CD4-positive, CD25-positive, alpha-beta regulatory T cell (primary cell): ENCODE data around the gene LDLRAP1. TPM values are rescaled to one million over a fixed set of nuclear protein-coding genes. Genes with fewer than 3 reads are reported as not detected.
A peak's percentile ranks its signal among the peaks of the same experiment; 100 is the strongest.

Source experiments
- ATAC-seq, 2 donors: fragments of 150-1000 bp; cut with Tn5 transposase; one replicate each; pipeline ENCODE4 v1.10.0; 2021; ENCODE audit warnings: low read depth in 2 of 2, moderate number of reproducible peaks in 2 of 2, moderate library complexity in 1 of 2
- DNase-seq, 3 donors: peaks; one replicate each; pipeline versions ENCODE4 v3.0.0 to v3.0.0-alpha.2; 2012 to 2022; ENCODE audit warnings: mixed read lengths in 1 of 3
- H3K27ac ChIP-seq: one replicate; pipeline ENCODE4 v1.7.0; 2013; ENCODE audit warnings: mild to moderate bottlenecking, low read length; ENCODE audit not compliant: insufficient read depth, poor library complexity, severe bottlenecking
- H3K27me3 ChIP-seq: one replicate; pipeline ENCODE4 v1.7.0; 2013; ENCODE audit warnings: low read length; ENCODE audit not compliant: control insufficient read depth, insufficient read depth
- H3K36me3 ChIP-seq: one replicate; pipeline ENCODE4 v1.7.0; 2013; ENCODE audit warnings: mild to moderate bottlenecking, low read length, moderate library complexity; ENCODE audit not compliant: control insufficient read depth, insufficient read depth
- H3K4me1 ChIP-seq: 2 replicates; pipeline ENCODE4 v1.7.0; 2013; ENCODE audit warnings: mild to moderate bottlenecking, low read length; ENCODE audit not compliant: insufficient read depth, control insufficient read depth, poor library complexity, severe bottlenecking
- H3K4me3 ChIP-seq: one replicate; pipeline ENCODE4 v1.7.0; 2013; ENCODE audit warnings: low read depth, mild to moderate bottlenecking, low read length, moderate library complexity
- H3K9me3 ChIP-seq, 2 experiments: 1 replicate in 1 of 2; 2 replicates in 1 of 2; pipeline ENCODE4 v1.7.0; 2013; ENCODE audit warnings: low read length in 2 of 2, mild to moderate bottlenecking in 1 of 2, moderate library complexity in 1 of 2; ENCODE audit not compliant: control insufficient read depth in 2 of 2
- H3K27ac Mint-ChIP-seq, 3 donors: one replicate each; pipeline ENCODE4 v1.8.0; 2020 to 2022; ENCODE audit warnings: mild to moderate bottlenecking in 3 of 3, mixed read lengths in 3 of 3, moderate library complexity in 2 of 3
- H3K27me3 Mint-ChIP-seq: one replicate; pipeline ENCODE4 v1.8.0; 2022; ENCODE audit warnings: mild to moderate bottlenecking, mixed read lengths
- H3K36me3 Mint-ChIP-seq: one replicate; pipeline ENCODE4 v1.8.0; 2020; ENCODE audit warnings: mixed read lengths
- H3K4me1 Mint-ChIP-seq, 4 donors: one replicate each; pipeline ENCODE4 v1.8.0; 2020 to 2022; ENCODE audit warnings: mixed read lengths in 4 of 4, mild to moderate bottlenecking in 1 of 4
- H3K4me3 Mint-ChIP-seq, 4 donors: one replicate each; pipeline ENCODE4 v1.8.0; 2020 to 2022; ENCODE audit warnings: mild to moderate bottlenecking in 4 of 4, mixed read lengths in 4 of 4, moderate library complexity in 3 of 4
- H3K9me3 Mint-ChIP-seq, 7 donors: one replicate each; pipeline ENCODE4 v1.8.0; 2020 to 2022; ENCODE audit warnings: mixed read lengths in 7 of 7, mild to moderate bottlenecking in 3 of 7, moderate library complexity in 2 of 7
- polyA plus RNA-seq, 4 donors: library from polyadenylated mRNA; unstranded; fragments of 300-500 nt; fragmentation: Illumina TruSeq; gene quantifications; one replicate each; pipeline ENCODE4 v1.2.3, GENCODE V29; 2021
- total RNA-seq: library from RNA; stranded (reverse); gene quantifications from one replicate; pipeline ENCODE4 v1.2.3, GENCODE V29; 2022

The LDLRAP1 gene
- total and polyA plus RNA-seq, 5 donors from 2014 or later: 98.7 to 326 (median 236) TPM

GRCh38 chr1:25611843-25612242, 68.4 kb downstream of the LDLRAP1 start:
- Mint-ChIP-seq H3K4me3 (peak overlapping the region in 1 of 4 donors; percentile 6), H3K4me1 (peaks cover 9 to 33% (median 11%) of the 10 kb centered on the region in 4 donors), H3K27ac (peak overlapping the region in 1 of 3 donors; percentile 12), H3K9me3 (no peaks in the 10 kb centered on the region), H3K27me3 (peaks cover 53% of the 10 kb centered on the region), H3K36me3 (no peaks in the 10 kb centered on the region)
- Histone ChIP-seq H3K4me3 (no peak overlapping the region), H3K36me3 (no peaks in the 10 kb centered on the region), H3K27me3 (peaks cover 13% of the 10 kb centered on the region), H3K4me1 (peaks cover 18% of the 10 kb centered on the region), H3K27ac (no peak overlapping the region), H3K9me3 (no peaks in the 10 kb centered on the region)
- ATAC-seq (no peak), DNase-seq (no peak)

- Histone ChIP-seq H3K27me3 (peaks cover 13% of the 10 kb centered on the region), H3K4me3 (no peak overlapping the region), H3K27ac (no peak overlapping the region), H3K36me3 (no peaks in the 10 kb centered on the region), H3K9me3 (no peaks in the 10 kb centered on the region), H3K4me1 (peaks cover 19% of the 10 kb centered on the region)
- no peaks in the 10 kb centered on the region for H3K9me3 Mint-ChIP-seq
- H3K27me3 Mint-ChIP-seq: peaks cover 53% of the 10 kb centered on the region
- peak overlapping the region in 1 of 4 donors; percentile 6 for H3K4me3 Mint-ChIP-seq
- peaks cover 9 to 33% (median 11%) of the 10 kb centered on the region in 4 donors for H3K4me1 Mint-ChIP-seq
- H3K27ac Mint-ChIP-seq: no peak overlapping the region
- ATAC-seq (no peak), DNase-seq (no peak)
- no peaks in the 10 kb centered on the region for H3K36me3 Mint-ChIP-seq
Measured at GRCh38 chr1:25612421-25612820, 69.0 kb downstream of the LDLRAP1 start.

- peaks cover 9 to 33% (median 11%) of the 10 kb centered on the region in 4 donors for H3K4me1 Mint-ChIP-seq
- no peak overlapping the region for H3K27ac Mint-ChIP-seq
- H3K27ac ChIP-seq: no peak overlapping the region
Measured at GRCh38 chr1:25613091-25613490, 69.7 kb downstream of the LDLRAP1 start.

GRCh38 chr1:25614501-25615171, 71.2 kb downstream of the LDLRAP1 start:
- Mint-ChIP-seq H3K27ac (peak overlapping the region in 1 of 3 donors; percentile 46), H3K9me3 (no peaks in the 10 kb centered on the region), H3K36me3 (no peaks in the 10 kb centered on the region), H3K4me1 (peaks cover 11 to 41% (median 24%) of the 10 kb centered on the region in 4 donors), H3K27me3 (peaks cover 64% of the 10 kb centered on the region), H3K4me3 (peak overlapping the region; percentile 42 to 88 (median 56))
- Histone ChIP-seq H3K4me1 (peaks cover 32% of the 10 kb centered on the region), H3K36me3 (no peaks in the 10 kb centered on the region), H3K9me3 (no peaks in the 10 kb centered on the region), H3K4me3 (no peak overlapping the region), H3K27me3 (peaks cover 15% of the 10 kb centered on the region), H3K27ac (no peak overlapping the region)
- ATAC-seq (no peak), DNase-seq (no peak)

More at GRCh38 chr1:25613091-25613490, 69.7 kb downstream of the LDLRAP1 start:
- ATAC-seq: no peak
- Mint-ChIP-seq H3K27me3 (peaks cover 54% of the 10 kb centered on the region), H3K9me3 (no peaks in the 10 kb centered on the region), H3K4me3 (peak overlapping the region in 1 of 4 donors; percentile 67), H3K36me3 (no peaks in the 10 kb centered on the region)
- Histone ChIP-seq H3K36me3 (no peaks in the 10 kb centered on the region), H3K27me3 (peaks cover 13% of the 10 kb centered on the region), H3K4me3 (no peak overlapping the region), H3K9me3 (no peaks in the 10 kb centered on the region), H3K4me1 (peaks cover 25% of the 10 kb centered on the region)
- no peak for DNase-seq

- no peaks in the 10 kb centered on the region for H3K9me3 ChIP-seq
- H3K9me3 Mint-ChIP-seq: no peaks in the 10 kb centered on the region
- H3K27me3 ChIP-seq: peaks cover 16% of the 10 kb centered on the region
- H3K36me3 Mint-ChIP-seq: no peaks in the 10 kb centered on the region
- H3K27ac Mint-ChIP-seq: peak overlapping the region in 1 of 3 donors; percentile 51
- DNase-seq: no peak
- no peak overlapping the region for H3K27ac ChIP-seq
- ATAC-seq: no peak
- H3K4me3 ChIP-seq: peak overlapping the region; percentile 13
- peaks cover 60% of the 10 kb centered on the region for H3K27me3 Mint-ChIP-seq
- peaks cover 16 to 46% (median 28%) of the 10 kb centered on the region in 4 donors for H3K4me1 Mint-ChIP-seq
- peaks cover 37% of the 10 kb centered on the region for H3K4me1 ChIP-seq
- H3K36me3 ChIP-seq: no peaks in the 10 kb centered on the region
- H3K4me3 Mint-ChIP-seq: peak overlapping the region in 3 of 4 donors; percentile 67 to 88 (median 76)
Measured at GRCh38 chr1:25615172-25615541, 71.8 kb downstream of the LDLRAP1 start.

- ATAC-seq (no peak), DNase-seq (peak in 2 of 3 donors; percentile 18 to 35)
- Mint-ChIP-seq H3K27me3 (peaks cover 59% of the 10 kb centered on the region), H3K4me3 (peak overlapping the region; percentile 67 to 88 (median 74)), H3K4me1 (peaks cover 21 to 50% (median 32%) of the 10 kb centered on the region in 4 donors), H3K9me3 (no peaks in the 10 kb centered on the region), H3K27ac (peak overlapping the region in 2 of 3 donors; percentile 51 to 89), H3K36me3 (no peaks in the 10 kb centered on the region)
- Histone ChIP-seq H3K27ac (peak overlapping the region; percentile 56), H3K27me3 (peaks cover 14% of the 10 kb centered on the region), H3K4me1 (peaks cover 42% of the 10 kb centered on the region), H3K9me3 (no peaks in the 10 kb centered on the region), H3K4me3 (peak overlapping the region; percentile 13), H3K36me3 (no peaks in the 10 kb centered on the region)
Measured at GRCh38 chr1:25615563-25616094, 72.2 kb downstream of the LDLRAP1 start.

GRCh38 chr1:25616095-25616986, 72.9 kb downstream of the LDLRAP1 start, which contains the start of gene MAN1C1:
Gene MAN1C1, plus strand, starts transcription at chr1:25616791. Its CDS starts 1,007 bp downstream, at chr1:25617798.
- Mint-ChIP-seq H3K27ac (peak within 1 kb of the TSS in 2 of 3 donors; percentile 51 to 89), H3K27me3 (peaks cover 56% of the 10 kb centered on the region), H3K9me3 (no peaks in the 10 kb centered on the region), H3K4me3 (peak within 1 kb of the TSS; percentile 67 to 88 (median 76)), H3K4me1 (peaks cover 27 to 53% (median 36%) of the 10 kb centered on the region in 4 donors), H3K36me3 (no peaks in the 10 kb centered on the region)
- Histone ChIP-seq H3K4me3 (peak within 1 kb of the TSS; percentile 13), H3K27me3 (peaks cover 11% of the 10 kb centered on the region), H3K4me1 (peaks cover 49% of the 10 kb centered on the region), H3K27ac (peak within 1 kb of the TSS; percentile 58), H3K9me3 (no peaks in the 10 kb centered on the region), H3K36me3 (no peaks in the 10 kb centered on the region)
- DNase-seq (peak; percentile 77 to 79 (median 77)), ATAC-seq (peak; percentile 77 to 80)
